HK-2 (cell line): ENCODE data around the gene SPATA31E1.
"Not testable (repeated sequence)": the region's sequence is repeated elsewhere in the genome, so short reads cannot be mapped to it uniquely, and the experiment has no call there.

Experiments used
- DNase-seq: peaks from one replicate; pipeline ENCODE4 v3.0.0-alpha.2; 2018; ENCODE audit not compliant: unreplicated experiment

Gene SPATA31E1

GRCh38 chr9:87934444-87934843 lies 51.8 kb downstream of the SPATA31E1 start:
- not testable (repeated sequence) for DNase-seq

GRCh38 chr9:87937352-87937751 lies 54.7 kb downstream of the SPATA31E1 start:
- DNase-seq: not testable (repeated sequence)

- DNase-seq: not testable (repeated sequence)
These were observed 55.2 kb downstream of the SPATA31E1 start for GRCh38 chr9:87937918-87938317.

- DNase-seq: not testable (repeated sequence)
These were observed 55.7 kb downstream of the SPATA31E1 start for GRCh38 chr9:87938336-87938735.
